K562 (cell line): Measurements from ENCODE around the gene SLC36A3. TPM values are rescaled to one million over a fixed set of nuclear protein-coding genes. Genes with fewer than 3 reads are reported as not detected.
A peak's percentile ranks its signal among the peaks of the same experiment; 100 is the strongest.

Experiments used
- ATAC-seq: fragments of 200-7000 bp; cut with Tn5 transposase; 3 replicates; pipeline ENCODE4 v1.9.1; 2020; ENCODE audit warnings: moderate library complexity
- BruUV-seq: library from RNA; stranded (reverse); fragments of 400-500 nt; replicated peaks from 2 replicates; lab custom pipeline; 2021; lab: Mats Ljungman, UMichigan
- CTCF ChIA-PET: fragments of 300-600 bp; formaldehyde crosslinking; extraction: SDS; loops from one replicate; lab custom pipeline; 2021; ENCODE audit warnings: low intra/inter-chr PET ratio; lab: Yijun Ruan, JAX
- POLR2A ChIA-PET: fragments of 300-600, 350-650 bp; sonication (Branson Sonifier 250); formaldehyde crosslinking; extraction: SDS; loops from one replicate; lab custom pipeline; 2021; ENCODE audit warnings: antibody characterized with exemption, inconsistent platforms; lab: Yijun Ruan, JAX
- DNase-seq, 4 experiments: peaks; one replicate each; pipeline versions ENCODE4 v3.0.0 to v3.0.0-alpha.2; 2011 to 2018; ENCODE audit warnings: low spot score in 3 of 4, mixed read lengths in 3 of 4; ENCODE audit errors: extremely low read depth in 1 of 4
- FAIRE-seq: peaks from 2 replicates; lab custom pipeline; 2011; peaks lifted over from hg19 to GRCh38; lab: Jason Lieb, UNC
- H2AFZ ChIP-seq: 2 replicates; pipeline ENCODE4 v1.6.0; 2011; ENCODE audit warnings: low read depth, low read length, control low read depth, inconsistent platforms
- H3K27ac ChIP-seq: fragments of 200-600 bp; 3 replicates; pipeline ENCODE4 v1.8.0; 2011; ENCODE audit warnings: low read depth, mild to moderate bottlenecking, control low read depth, inconsistent platforms, low read length, moderate library complexity, mixed read lengths; ENCODE audit errors: extremely low read depth
- H3K27me3 ChIP-seq, 2 experiments: fragments of 300-600 bp in 1 of 2; 2 replicates in 1 of 2; 3 replicates in 1 of 2; pipeline versions ENCODE4 v1.6.0 to v1.8.0; 2011; ENCODE audit warnings: inconsistent platforms in 2 of 2, low read length in 2 of 2, mild to moderate bottlenecking in 1 of 2, mixed read lengths in 1 of 2, moderate library complexity in 1 of 2; ENCODE audit not compliant: control insufficient read depth in 2 of 2, insufficient read depth in 2 of 2
- H3K36me3 ChIP-seq: fragments of 300-600 bp; 3 replicates; pipeline ENCODE4 v1.8.0; 2011; ENCODE audit warnings: mild to moderate bottlenecking, low read length, inconsistent platforms; ENCODE audit not compliant: control insufficient read depth, insufficient read depth
- H3K4me1 ChIP-seq, 2 experiments: fragments of 200-600 bp in 1 of 2; replicated peaks in 1 of 2; 2 replicates in 1 of 2; 3 replicates in 1 of 2; pipeline versions ENCODE4 v1.5.1 to v1.8.0; 2011; ENCODE audit warnings: inconsistent platforms in 2 of 2, low read length in 2 of 2, mild to moderate bottlenecking in 1 of 2, mixed read lengths in 1 of 2, moderate library complexity in 1 of 2; ENCODE audit not compliant: control insufficient read depth in 2 of 2, insufficient read depth in 2 of 2
- H3K4me2 ChIP-seq: 2 replicates; pipeline ENCODE4 v1.6.1; 2011; ENCODE audit warnings: low read length, control low read depth, inconsistent platforms, mixed read lengths; ENCODE audit not compliant: insufficient read depth
- H3K4me3 ChIP-seq: fragments of 200-600 bp; sonication (generic), shearing (Covaris generic); 2 replicates; pipeline ENCODE4 v1.5.1; 2016; ENCODE audit warnings: control low read depth, inconsistent platforms
- H3K79me2 ChIP-seq: fragments of 200-600 bp; 3 replicates; pipeline ENCODE4 v1.8.0; 2011; ENCODE audit warnings: low read length, inconsistent platforms; ENCODE audit not compliant: control insufficient read depth, insufficient read depth
- H3K9ac ChIP-seq, 2 experiments: 2 replicates each; pipeline versions ENCODE4 v1.6.0 to v1.6.1; 2011; ENCODE audit warnings: low read depth in 2 of 2, low read length in 2 of 2, control low read depth in 1 of 2, inconsistent platforms in 1 of 2, mild to moderate bottlenecking in 1 of 2, mixed read lengths in 1 of 2; ENCODE audit not compliant: insufficient read depth in 1 of 2
- H3K9me1 ChIP-seq: one replicate; pipeline ENCODE4 v1.6.0; 2011; ENCODE audit warnings: inconsistent platforms, mild to moderate bottlenecking, low read length, moderate library complexity; ENCODE audit not compliant: control insufficient read depth, insufficient read depth
- H3K9me3 ChIP-seq: replicated peaks from 2 replicates; pipeline ENCODE4 v1.5.1; 2011; ENCODE audit warnings: low read depth, low read length, inconsistent platforms; ENCODE audit not compliant: control insufficient read depth, insufficient read depth
- H4K20me1 ChIP-seq: replicated peaks from 2 replicates; pipeline ENCODE4 v1.6.1; 2011; ENCODE audit warnings: low read length, inconsistent platforms, mixed read lengths; ENCODE audit not compliant: control insufficient read depth, insufficient read depth
- ARID1B ChIP-seq: fragments of 450-650 bp; IDR thresholded peaks from 2 replicates; pipeline ENCODE4 v1.6.1; 2016; ENCODE audit warnings: antibody characterized with exemption, mild to moderate bottlenecking, inconsistent platforms
- CTBP1 ChIP-seq: fragments of 450-650 bp; IDR thresholded peaks from 2 replicates; pipeline ENCODE4 v1.6.1; 2016; ENCODE audit warnings: borderline replicate concordance
- ESRRA ChIP-seq: fragments of 450-650 bp; IDR thresholded peaks from 2 replicates; pipeline ENCODE4 v1.6.1; 2014; ENCODE audit warnings: low read depth, mild to moderate bottlenecking, moderate library complexity, borderline replicate concordance
- EZH2 ChIP-seq: IDR thresholded peaks from 2 replicates; pipeline ENCODE4 v1.6.1; 2012; ENCODE audit warnings: low read depth, mild to moderate bottlenecking, inconsistent platforms, low read length, borderline replicate concordance
- GTF2A2 ChIP-seq: IDR thresholded peaks from 2 replicates; pipeline ENCODE4 v1.6.1; 2016; ENCODE audit warnings: mild to moderate bottlenecking, missing genetic modification characterization, missing compliant biosample characterization
- MAFK ChIP-seq: IDR thresholded peaks from 2 replicates; pipeline ENCODE4 v1.6.1; 2011; ENCODE audit warnings: low read length, improper control_type of control experiment
- MCM2 ChIP-seq: fragments of 450-650 bp; IDR thresholded peaks from 2 replicates; pipeline ENCODE4 v1.6.1; 2017; ENCODE audit warnings: low read depth, mild to moderate bottlenecking
- MTA3 ChIP-seq: fragments of 450-650 bp; formaldehyde crosslinking; IDR thresholded peaks from 2 replicates; pipeline ENCODE4 v1.6.1; 2017; ENCODE audit warnings: mild to moderate bottlenecking, borderline replicate concordance
- NCOA2 ChIP-seq, 2 experiments: fragments of 450-650 bp; IDR thresholded peaks; 2 replicates each; pipeline ENCODE4 v1.6.1; 2018; ENCODE audit warnings: mild to moderate bottlenecking in 2 of 2, moderate library complexity in 1 of 2; ENCODE audit not compliant: partially characterized antibody in 2 of 2
- RBM22 ChIP-seq: fragments of 200-400 bp; formaldehyde crosslinking; IDR thresholded peaks from 2 replicates; pipeline ENCODE4 v1.6.1; 2018; ENCODE audit warnings: low read length, low read depth; ENCODE audit not compliant: poor library complexity, severe bottlenecking
- RCOR1 ChIP-seq, 2 experiments: IDR thresholded peaks; 2 replicates each; pipeline ENCODE4 v1.6.1; 2012; ENCODE audit warnings: low read depth in 2 of 2, low read length in 2 of 2, borderline replicate concordance in 1 of 2, improper control_type of control experiment in 1 of 2
- SIN3B ChIP-seq: fragments of 450-650 bp; IDR thresholded peaks from 2 replicates; pipeline ENCODE4 v1.6.1; 2017; ENCODE audit warnings: low read depth, mild to moderate bottlenecking, moderate library complexity
- SMAD2 ChIP-seq: fragments of 150-350 bp; IDR thresholded peaks from 2 replicates; pipeline ENCODE4 v1.6.1; 2014; ENCODE audit warnings: low read depth, mild to moderate bottlenecking, low read length
- SRSF3 ChIP-seq: fragments of 200-400 bp; formaldehyde crosslinking; IDR thresholded peaks from 2 replicates; pipeline ENCODE4 v1.6.1; 2016; ENCODE audit warnings: mild to moderate bottlenecking, low read length, moderate library complexity; ENCODE audit not compliant: insufficient read depth
- TEAD1 ChIP-seq, 2 experiments: fragments of 450-650 bp in 1 of 2; sonication (generic) in 1 of 2; formaldehyde crosslinking; IDR thresholded peaks; 2 replicates each; pipeline versions ENCODE4 v1.4.0 to v1.8.0; 2020 to 2022; ENCODE audit warnings: mild to moderate bottlenecking in 2 of 2, missing genetic modification reagents in 1 of 2
- ZNF197 ChIP-seq: fragments of 200-800 bp; sonication (Bioruptor generic); IDR thresholded peaks from 2 replicates; pipeline ENCODE4 v1.6.1; 2016; ENCODE audit warnings: low read depth, missing genetic modification characterization, missing compliant biosample characterization
- WGBS: fragments of 100-300 bp; shearing (Covaris generic); methylation state at CpG from one replicate; pipeline ENCODE4 v1.1.6; 2016; ENCODE audit warnings: low coverage, mixed read lengths; ENCODE audit not compliant: insufficient coverage; ENCODE audit errors: missing lambda C conversion rate; 5-methylcytosine and 5-hydroxymethylcytosine counted together
- in situ Hi-C: fragments of 300-500 bp; cut with MboI; formaldehyde crosslinking; loops from 4 replicates; pipeline ENCODE4 v1.15.0; 2018; ENCODE audit warnings: inconsistent platforms, mixed read lengths
- intact Hi-C: fragments of 100-400 bp; cut with micrococcal nuclease; formaldehyde crosslinking; loops from 2 replicates; pipeline ENCODE4 v1.14.2; 2022
- polyA plus RNA-seq, 8 experiments: library from polyadenylated mRNA; depleted of rRNA in 4 of 8; stranded (reverse) in 5 of 8; unstranded in 3 of 8; fragments of >200 nt; fragmentation: Nextera tagmentation in 2 of 8; fragmentation: Illumina TruSeq in 1 of 8; extraction: Ambion mirVana in 2 of 8; extraction: Trizol in 1 of 8; gene quantifications; 2 replicates each; pipeline versions ENCODE4 v1.2.1 to v1.2.3, GENCODE V29; 2011 to 2014; ENCODE audit warnings: inconsistent platforms in 1 of 8, missing spikeins in 1 of 8
- total RNA-seq, 7 experiments: library from RNA; depleted of rRNA in 6 of 7; stranded (reverse); fragments of >200 nt in 6 of 7; fragmentation: Illumina TruSeq in 2 of 7; extraction: Trizol in 2 of 7; gene quantifications; 2 replicates each; pipeline versions ENCODE4 v1.2.1 to v1.2.3, GENCODE V29; 2011 to 2021; ENCODE audit warnings: low replicate concordance in 1 of 7
- TF ChIP-seq, protein P1 (sequence below): sonication (generic); formaldehyde crosslinking; IDR thresholded peaks from 2 replicates; pipeline ENCODE4 v1.8.1; 2022; ENCODE audit warnings: missing genetic modification reagents

SLC36A3 gene
- total and polyA plus RNA-seq, 9 of the 15 experiments (the other 6 are each of a cell fraction or from before 2014, with no cell fraction given): not detected

DNA sequence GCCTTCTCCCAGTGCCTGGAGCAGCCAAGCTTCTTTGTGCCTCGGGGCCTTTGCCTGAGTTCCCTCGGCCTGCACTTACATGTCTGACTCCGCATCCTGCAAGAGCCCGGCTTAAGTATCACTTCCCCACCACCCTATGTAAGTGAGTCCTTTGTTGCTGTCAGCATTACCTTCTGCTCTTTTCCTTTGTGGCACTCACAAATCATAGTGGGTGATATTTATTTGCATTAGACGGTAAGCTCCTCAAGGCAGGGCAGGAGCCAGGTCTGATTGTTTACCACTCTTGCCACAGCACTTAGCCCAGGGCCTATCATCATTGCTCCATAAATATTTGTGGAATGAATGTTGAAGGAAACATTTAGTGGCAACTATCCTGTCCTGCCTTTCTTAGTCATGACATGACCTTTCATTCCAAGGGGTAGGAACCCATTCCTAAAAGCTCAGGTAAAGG lies 45.8 kb downstream of the SLC36A3 start (continued):
- TF ChIP-seq SRSF3 (no peak), MTA3 (no peak), NCOA2 (IDR thresholded peaks at IDR 0.05; ENCODE audit: partially characterized antibody in 2 of 2) (no peak), RBM22 (no peak)
- TF ChIP-seq, protein P1, sequence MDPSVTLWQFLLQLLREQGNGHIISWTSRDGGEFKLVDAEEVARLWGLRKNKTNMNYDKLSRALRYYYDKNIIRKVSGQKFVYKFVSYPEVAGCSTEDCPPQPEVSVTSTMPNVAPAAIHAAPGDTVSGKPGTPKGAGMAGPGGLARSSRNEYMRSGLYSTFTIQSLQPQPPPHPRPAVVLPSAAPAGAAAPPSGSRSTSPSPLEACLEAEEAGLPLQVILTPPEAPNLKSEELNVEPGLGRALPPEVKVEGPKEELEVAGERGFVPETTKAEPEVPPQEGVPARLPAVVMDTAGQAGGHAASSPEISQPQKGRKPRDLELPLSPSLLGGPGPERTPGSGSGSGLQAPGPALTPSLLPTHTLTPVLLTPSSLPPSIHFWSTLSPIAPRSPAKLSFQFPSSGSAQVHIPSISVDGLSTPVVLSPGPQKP: no peak

DNA sequence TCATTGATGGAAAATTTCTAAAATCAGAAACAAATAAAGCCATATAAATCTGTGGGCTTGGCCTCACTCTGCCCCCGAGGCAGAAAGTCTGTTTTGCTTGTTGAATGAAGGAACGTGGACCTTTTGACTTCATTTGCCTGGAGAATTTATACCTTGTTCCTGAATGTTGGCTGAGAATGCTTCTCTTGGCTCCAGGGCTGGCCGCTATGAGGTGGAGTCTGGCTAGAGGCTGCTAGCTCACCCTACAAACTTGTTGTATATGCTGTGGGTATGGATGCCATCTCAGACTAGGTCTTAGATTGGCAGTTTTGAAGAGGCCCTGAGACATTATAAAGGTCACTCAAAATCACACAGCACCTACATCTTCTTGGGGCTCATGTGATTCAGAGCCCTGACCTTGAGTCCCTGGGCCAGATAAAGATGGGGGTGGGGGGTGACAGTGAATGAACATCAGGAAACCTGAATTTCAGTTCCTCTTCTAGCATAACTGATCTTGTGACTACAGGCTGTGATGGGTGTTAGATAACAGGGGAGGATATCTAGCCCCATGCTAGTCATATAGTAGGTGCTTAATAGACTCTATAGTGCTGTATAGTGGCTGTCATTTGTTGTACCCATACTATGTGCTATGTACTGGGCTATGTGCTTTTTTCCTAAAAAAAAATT lies 47.8 kb downstream of the SLC36A3 start:
- H3K27ac ChIP-seq: no peak overlapping the region
- ATAC-seq (no peak), FAIRE-seq (no peak), DNase-seq (peak in 1 of 4 experiments; percentile 24)
- H3K4me1 ChIP-seq: peaks cover 9 to 18% of the 10 kb centered on the region in 2 experiments; a peak in 4 of 5 replicates
- no peaks in the 10 kb centered on the region for H3K9me1 ChIP-seq
- POLR2A ChIA-PET: no interaction called here
- H2AFZ ChIP-seq: no peak overlapping the region
- H3K9me3 ChIP-seq: no peaks in the 10 kb centered on the region
- WGBS: 34% methylated on average over 3 of the region's 3 CpGs
- H4K20me1 ChIP-seq: no peaks in the 10 kb centered on the region
- in situ Hi-C loops: no loop called here
- intact Hi-C loops: no loop called here
- BruUV-seq: no TSS peak
- no peak overlapping the region for H3K4me3 ChIP-seq
- H3K36me3 ChIP-seq: no peaks in the 10 kb centered on the region; the same call in 2 of the 3 replicates
- H3K9ac ChIP-seq: no peak overlapping the region
- no peaks in the 10 kb centered on the region for H3K27me3 ChIP-seq
- no peak overlapping the region for H3K4me2 ChIP-seq
- H3K79me2 ChIP-seq: peaks cover 3% of the 10 kb centered on the region; the same call in 2 of the 3 replicates
- CTCF ChIA-PET: no interaction called here
- TF ChIP-seq CTBP1: peak; percentile 69; the same call in 1 of the 2 replicates
- TF ChIP-seq EZH2: no peak
- 0 out of 2 replicates have a peak, but pooled peaks have one; percentile 33 for TF ChIP-seq ZNF197 (CRISPR knock-in tag)
- TF ChIP-seq MAFK: no peak
- peak; percentile 92 for TF ChIP-seq ESRRA
- no peak for TF ChIP-seq MCM2
- TF ChIP-seq TEAD1 (CRISPR knock-in tag; IDR thresholded peaks at IDR 0.05): 0 out of 4 replicates have a peak, but pooled peaks of 1 of the 2 experiments have one; percentile 28
- TF ChIP-seq SIN3B: no peak
- peak in 1 of 2 experiments; percentile 69; a peak in 1 of 4 replicates for TF ChIP-seq RCOR1 (IDR thresholded peaks at IDR 0.05; ENCODE audit: borderline replicate concordance in 1 of 2, low read depth in 2 of 2, low read length in 2 of 2)
- no peak for TF ChIP-seq SMAD2
- peak; percentile 23; the same call in 1 of the 2 replicates for TF ChIP-seq ARID1B
- TF ChIP-seq GTF2A2: no peak
